Stimulated activated CD4-positive, alpha-beta T cell treated with anti-CD3 and anti-CD28 coated beads, TNF-alpha, amount 100 ng/mL, for 24 hours (primary cell): ENCODE data around the gene DNM3.

Experiments
- DNase-seq, 3 experiments: peaks; one replicate each; pipeline ENCODE4 v3.0.0-alpha.2; 2020; ENCODE audit warnings: low read depth in 3 of 3

The DNM3 gene

GRCh38 chr1:171973421-171973820 is 132.1 kb downstream of the DNM3 start:
- no peak for DNase-seq

DNA sequence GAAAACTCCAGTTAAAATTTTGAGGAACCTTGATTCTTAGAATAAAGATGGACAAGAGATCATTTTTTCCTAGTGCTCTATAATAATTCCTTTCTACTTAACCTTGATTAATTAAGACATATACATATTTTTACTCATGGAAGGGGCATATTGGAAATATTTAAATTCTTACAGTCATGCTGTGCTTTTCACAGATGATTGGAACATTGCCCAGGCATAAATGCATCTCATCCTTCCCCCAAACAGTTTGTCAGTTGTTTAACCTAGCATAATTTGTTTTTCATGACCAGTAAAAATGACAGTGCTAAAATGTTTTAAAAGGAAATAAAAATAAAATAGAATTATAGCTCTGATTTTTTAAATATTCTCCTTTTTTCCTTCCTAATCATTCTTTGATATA is 140.0 kb downstream of the DNM3 start:
- no peak for DNase-seq

DNA sequence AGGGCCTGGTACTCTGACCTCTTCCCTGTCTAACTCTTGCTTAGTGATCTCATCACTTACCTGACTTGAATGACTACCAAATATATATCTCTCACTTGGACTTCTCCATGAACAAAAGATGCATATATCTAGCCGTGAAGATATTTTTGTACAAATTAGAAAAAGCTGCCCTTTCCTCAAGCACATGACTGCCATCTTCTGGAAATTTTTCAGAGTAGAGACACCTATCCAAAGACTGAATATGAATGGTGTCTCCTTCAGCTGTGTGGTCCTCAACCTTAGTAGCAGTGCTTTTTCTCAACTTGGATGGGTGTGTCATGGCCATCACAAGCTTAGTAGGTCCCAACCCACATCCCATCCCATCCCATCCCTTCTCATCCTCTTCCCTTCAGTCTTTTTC is 142.3 kb downstream of the DNM3 start:
- DNase-seq = no peak

DNA sequence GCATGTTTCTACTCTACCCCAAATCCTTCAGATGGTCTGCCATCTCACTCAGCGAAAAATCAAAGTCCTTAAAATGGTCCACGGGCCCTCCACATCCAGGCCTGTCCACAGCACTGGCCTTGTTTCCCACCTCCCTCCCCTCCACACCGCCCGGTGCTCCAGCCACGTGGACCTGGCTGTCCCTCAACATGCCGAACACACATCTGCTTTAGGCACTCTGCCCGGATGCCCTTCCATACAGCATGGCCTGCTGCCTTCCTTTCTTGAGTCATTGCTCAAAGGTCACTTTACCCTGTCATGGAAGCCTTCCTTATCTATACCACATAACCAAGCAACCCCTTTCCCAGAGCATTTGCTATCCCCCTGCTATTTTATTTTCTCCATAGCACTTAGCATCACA is 143.0 kb downstream of the DNM3 start:
- no peak for DNase-seq

GRCh38 chr1:171984850-171985485 is 143.7 kb downstream of the DNM3 start:
- no peak for DNase-seq

DNA sequence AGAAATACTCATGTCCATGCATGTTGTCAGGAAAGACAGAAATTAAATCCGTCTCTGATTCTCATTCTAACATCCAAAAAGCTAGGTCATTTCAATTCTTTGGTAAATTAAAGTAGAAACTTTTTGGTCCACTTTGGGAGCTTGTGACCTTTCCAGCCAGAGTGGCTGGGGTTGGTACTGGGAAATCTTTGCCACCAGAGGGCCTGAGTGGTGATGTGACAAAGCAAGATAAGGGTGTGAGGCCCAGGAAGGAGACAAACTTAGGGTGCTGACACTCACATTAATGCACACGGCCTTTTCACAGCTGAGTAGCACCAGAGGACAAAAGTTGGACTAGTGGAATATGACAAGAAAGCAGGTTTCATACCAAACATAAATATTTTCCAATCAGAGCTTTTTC is 144.3 kb downstream of the DNM3 start:
- DNase-seq = no peak

DNA sequence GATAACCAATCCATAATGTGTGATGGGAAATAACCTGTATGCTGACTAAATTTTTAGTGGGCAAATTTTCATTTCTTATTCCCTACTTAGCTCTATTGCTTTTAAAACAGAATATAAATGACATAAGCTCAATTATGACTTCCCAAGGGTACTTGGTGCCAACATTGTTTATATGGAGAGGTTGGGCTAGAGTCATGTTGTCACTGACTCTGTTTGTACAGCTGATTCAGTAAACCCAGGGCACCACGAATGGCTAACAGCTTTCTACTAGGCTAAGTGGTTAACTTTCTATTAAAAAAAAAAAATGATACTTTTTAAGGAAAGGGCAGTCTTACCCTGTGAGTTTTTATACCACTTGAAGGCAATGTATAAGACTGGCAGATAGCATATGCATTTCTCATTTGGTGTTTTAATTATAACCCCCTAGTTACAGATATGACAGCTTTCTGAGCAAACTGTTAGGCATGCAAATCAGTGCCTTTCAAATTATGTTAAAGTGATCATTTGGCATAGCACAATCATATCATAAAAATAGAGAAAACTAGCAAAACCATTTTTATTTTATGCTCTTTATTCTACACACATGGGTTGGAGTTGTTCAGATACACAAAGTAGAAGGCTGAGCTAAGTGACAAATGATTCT is 147.1 kb downstream of the DNM3 start:
- no peak for DNase-seq

- no peak for DNase-seq
Observed at GRCh38 chr1:171990371-171990770, 149.1 kb downstream of the DNM3 start.

- DNase-seq = no peak
Observed at GRCh38 chr1:171994293-171994692, 153.0 kb downstream of the DNM3 start.

- no peak for DNase-seq
Observed at GRCh38 chr1:171995573-171995972, 154.3 kb downstream of the DNM3 start.

- DNase-seq = no peak
Observed at GRCh38 chr1:171997936-171998335, 156.6 kb downstream of the DNM3 start.

DNA sequence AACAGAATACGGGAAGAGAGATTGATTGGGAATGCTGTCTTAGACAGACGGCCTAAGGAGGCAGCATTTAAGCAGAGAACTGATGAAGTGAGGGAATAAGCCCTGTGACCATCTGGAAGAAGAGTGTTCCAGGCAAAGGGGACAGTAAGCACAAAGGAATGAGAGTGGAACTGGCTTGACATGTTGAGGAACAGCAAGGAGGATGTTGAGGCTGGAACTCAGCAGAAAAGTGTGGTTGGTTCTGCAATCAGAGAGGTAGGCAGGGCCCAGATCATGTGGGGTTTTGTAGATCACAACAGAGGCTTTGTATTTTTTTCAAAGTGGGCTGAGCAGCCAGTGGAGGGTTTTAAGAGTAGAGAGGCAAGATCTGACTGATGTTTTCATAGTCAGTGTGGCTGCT is 157.4 kb downstream of the DNM3 start:
- DNase-seq = no peak

- DNase-seq = no peak
Observed at GRCh38 chr1:171999756-172000155, 158.5 kb downstream of the DNM3 start.

DNA sequence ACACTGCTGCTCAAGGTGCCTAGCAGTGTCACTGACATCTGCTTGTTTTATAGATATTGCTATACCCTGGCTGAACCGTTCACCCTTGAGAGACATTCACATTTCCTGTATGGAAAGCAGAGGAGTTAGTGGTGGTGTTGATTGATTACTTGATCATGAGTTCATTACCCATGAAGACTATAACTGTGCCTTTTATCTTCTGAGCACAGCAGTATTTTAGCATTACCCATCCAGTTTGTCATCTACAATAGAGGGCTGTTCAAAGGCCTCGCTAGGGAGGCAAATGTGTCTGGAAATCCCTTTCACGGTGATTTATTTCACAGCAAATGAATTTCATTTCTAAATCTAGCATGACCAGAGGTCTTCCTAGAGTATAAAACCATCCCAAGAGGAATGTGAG is 160.0 kb downstream of the DNM3 start:
- no peak for DNase-seq

- peak in 1 of 3 experiments; percentile 7 for DNase-seq
Observed at GRCh38 chr1:172002725-172003345, 161.5 kb downstream of the DNM3 start.

DNA sequence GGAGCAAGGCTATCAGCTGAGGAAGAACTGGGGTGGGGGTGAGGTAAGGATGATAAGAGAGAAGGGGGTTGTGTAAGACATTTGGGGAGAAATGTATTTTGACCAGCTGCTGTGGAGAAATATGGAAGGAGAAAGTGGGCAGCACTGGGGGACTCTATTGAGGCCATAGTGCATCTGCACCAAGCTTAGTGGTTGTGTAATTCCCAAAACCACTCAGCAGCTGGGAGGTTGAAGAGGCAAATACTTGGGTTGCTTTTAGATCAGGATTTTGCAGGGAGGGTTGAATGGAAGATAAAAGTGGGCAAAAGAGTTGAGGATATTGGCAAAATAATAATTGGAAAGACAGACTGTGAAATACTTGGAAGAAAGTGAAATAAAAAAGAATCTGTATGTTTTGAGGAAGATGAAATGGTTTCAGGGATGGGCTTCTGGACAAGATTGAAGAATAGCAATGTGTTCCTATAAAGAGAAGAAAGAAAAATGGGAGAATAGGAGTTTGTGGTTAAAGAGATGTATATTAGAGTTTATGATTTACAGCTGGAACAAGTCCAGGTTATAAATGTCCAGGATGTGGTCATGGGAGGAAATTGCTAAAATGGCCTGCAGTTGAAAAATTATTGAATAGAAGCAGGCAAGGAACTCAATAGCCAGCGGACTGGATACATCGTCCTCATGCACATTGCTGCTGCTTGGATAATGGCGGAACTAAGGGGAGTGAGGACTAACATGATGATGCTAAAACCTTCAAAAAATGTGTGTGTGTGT is 162.7 kb downstream of the DNM3 start:
- DNase-seq = no peak

DNA sequence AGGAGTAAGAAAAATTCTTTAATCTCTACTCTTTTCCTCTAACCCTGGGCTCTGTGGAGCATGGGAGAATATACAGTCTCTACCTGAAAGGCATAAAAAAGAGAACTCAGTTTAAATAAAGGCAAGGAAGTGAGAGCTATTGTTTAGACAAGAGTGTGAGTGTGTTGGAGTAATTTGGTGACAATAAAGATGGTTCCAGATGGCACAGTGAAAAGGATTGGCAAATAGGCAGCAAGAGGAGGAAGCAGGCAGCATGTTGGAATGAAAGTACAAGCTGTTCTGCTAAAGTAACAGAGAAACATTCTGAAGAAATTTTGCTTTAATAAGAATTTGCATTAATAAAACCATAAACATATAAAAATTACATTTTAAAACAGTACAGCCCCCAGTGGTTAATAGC is 163.4 kb downstream of the DNM3 start:
- DNase-seq = no peak

- DNase-seq = no peak
Observed at GRCh38 chr1:172005856-172006255, 164.6 kb downstream of the DNM3 start.

- no peak for DNase-seq
Observed at GRCh38 chr1:172006660-172007059, 165.4 kb downstream of the DNM3 start.

GRCh38 chr1:172018727-172019311 is 177.5 kb downstream of the DNM3 start:
- DNase-seq = no peak

- DNase-seq = no peak
Observed at GRCh38 chr1:172019976-172020375, 178.7 kb downstream of the DNM3 start.

GRCh38 chr1:172024516-172024915 is 183.2 kb downstream of the DNM3 start:
- no peak for DNase-seq
